Natural killer cell (primary cell): ENCODE data around the gene KCNJ5. TPM values are rescaled to one million over a fixed set of nuclear protein-coding genes. Genes with fewer than 3 reads are reported as not detected.

Experiments
- ATAC-seq, 3 donors: fragments of 150-1000 bp in 2 of 3; fragments of 200-7000 bp in 1 of 3; cut with Tn5 transposase; 1 replicate in 1 of 3; 2 replicates in 2 of 3; pipeline ENCODE4 v1.10.0; 2021; ENCODE audit warnings: mild to moderate bottlenecking in 2 of 3, moderate library complexity in 2 of 3
- DNase-seq, 2 donors: peaks; one replicate each; pipeline versions ENCODE4 v3.0.0 to v3.0.0-alpha.2; 2013 to 2021; ENCODE audit warnings: mixed read lengths in 1 of 2
- H3K27ac ChIP-seq: one replicate; pipeline ENCODE4 v1.5.1; 2013; ENCODE audit warnings: mild to moderate bottlenecking, low read length
- H3K27me3 ChIP-seq: one replicate; pipeline ENCODE4 v1.6.1; 2013; ENCODE audit warnings: low read length; ENCODE audit not compliant: control insufficient read depth, insufficient read depth
- H3K36me3 ChIP-seq: one replicate; pipeline ENCODE4 v1.6.1; 2013; ENCODE audit warnings: low read length; ENCODE audit not compliant: control insufficient read depth, insufficient read depth
- H3K4me1 ChIP-seq: one replicate; pipeline ENCODE4 v1.6.1; 2013; ENCODE audit warnings: low read length; ENCODE audit not compliant: control insufficient read depth, insufficient read depth
- H3K4me3 ChIP-seq: one replicate; pipeline ENCODE4 v1.5.1; 2013; ENCODE audit warnings: low read length
- H3K9me3 ChIP-seq: one replicate; pipeline ENCODE4 v1.6.1; 2013; ENCODE audit warnings: low read length; ENCODE audit not compliant: control insufficient read depth, insufficient read depth
- H3K27ac Mint-ChIP-seq, 2 donors: one replicate each; pipeline ENCODE4 v1.8.0; 2022; ENCODE audit warnings: mild to moderate bottlenecking in 2 of 2, mixed read lengths in 2 of 2, moderate library complexity in 1 of 2
- H3K27me3 Mint-ChIP-seq, 2 donors: one replicate each; pipeline ENCODE4 v1.8.0; 2022; ENCODE audit warnings: low read depth in 2 of 2, mixed read lengths in 2 of 2
- H3K36me3 Mint-ChIP-seq: one replicate; pipeline ENCODE4 v1.8.0; 2022; ENCODE audit warnings: mixed read lengths
- H3K4me1 Mint-ChIP-seq, 2 donors: one replicate each; pipeline ENCODE4 v1.8.0; 2022; ENCODE audit warnings: mixed read lengths in 2 of 2
- H3K4me3 Mint-ChIP-seq: one replicate; pipeline ENCODE4 v1.8.0; 2022; ENCODE audit warnings: mild to moderate bottlenecking, moderate library complexity, mixed read lengths
- H3K9me3 Mint-ChIP-seq, 2 donors: one replicate each; pipeline ENCODE4 v1.8.0; 2022; ENCODE audit warnings: mixed read lengths in 2 of 2
- WGBS: methylation state at CpG from one replicate; pipeline ENCODE4 v1.1.7; 2013; ENCODE audit warnings: missing lambda C conversion rate; ENCODE audit not compliant: insufficient coverage; 5-methylcytosine and 5-hydroxymethylcytosine counted together
- intact Hi-C: fragments of 100-400 bp; cut with micrococcal nuclease; formaldehyde crosslinking; loops from one replicate; pipeline ENCODE4 v1.14.2; 2022
- total RNA-seq, 4 donors: library from RNA; stranded (reverse); fragments of 120-200 nt in 1 of 4; gene quantifications; one replicate each; pipeline versions ENCODE4 v1.2.3 to v1.2.4, GENCODE V29; 2013 to 2022
- TF ChIP-seq, protein P1 (sequence below): fragments of 200-600 bp; IDR thresholded peaks from one replicate; pipeline ENCODE4 v1.8.0; 2022; ENCODE audit warnings: antibody characterized with exemption

KCNJ5 gene
- total RNA-seq, 3 donors from 2014 or later (not counting 1 experiment from before 2014, with no cell fraction given), result 0.09 to 0.18 (median 0.15) TPM

DNA sequence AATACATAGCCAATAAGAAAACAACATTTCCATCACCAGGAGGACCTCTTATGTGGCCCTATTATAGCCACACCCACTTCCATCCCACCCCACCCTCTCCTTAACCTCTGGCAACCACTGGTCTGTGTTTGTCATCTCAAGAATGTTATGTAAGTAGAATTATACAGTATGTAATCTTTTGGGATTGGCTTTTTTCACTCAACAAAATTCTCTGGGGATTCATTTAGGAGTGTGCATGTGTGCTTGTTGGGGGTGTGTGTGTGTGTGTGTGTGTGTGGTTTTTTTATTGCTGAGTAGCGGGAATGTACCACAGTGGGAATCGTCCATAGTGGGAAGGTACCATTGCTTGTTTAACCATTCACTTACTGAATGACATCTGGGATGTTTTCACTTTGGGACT lies 5.2 kb downstream of the KCNJ5 start:
- Histone ChIP-seq H3K4me3 (no peak overlapping the region), H3K4me1 (peaks cover 15% of the 10 kb centered on the region), H3K36me3 (no peaks in the 10 kb centered on the region), H3K9me3 (no peaks in the 10 kb centered on the region), H3K27ac (no peak overlapping the region), H3K27me3 (peaks cover 11% of the 10 kb centered on the region)
- Mint-ChIP-seq H3K9me3 (no peaks in the 10 kb centered on the region), H3K27ac (no peak overlapping the region), H3K36me3 (no peaks in the 10 kb centered on the region), H3K4me1 (peaks cover 0 to 10% of the 10 kb centered on the region in 2 donors), H3K27me3 (peaks cover 58 to 74% of the 10 kb centered on the region in 2 donors), H3K4me3 (no peak overlapping the region)
- DNase-seq (no peak), ATAC-seq (no peak)
- WGBS, result 72% methylated on average over 2 of the region's 2 CpGs
- intact Hi-C loops, result no loop called here
- TF ChIP-seq, protein P1, sequence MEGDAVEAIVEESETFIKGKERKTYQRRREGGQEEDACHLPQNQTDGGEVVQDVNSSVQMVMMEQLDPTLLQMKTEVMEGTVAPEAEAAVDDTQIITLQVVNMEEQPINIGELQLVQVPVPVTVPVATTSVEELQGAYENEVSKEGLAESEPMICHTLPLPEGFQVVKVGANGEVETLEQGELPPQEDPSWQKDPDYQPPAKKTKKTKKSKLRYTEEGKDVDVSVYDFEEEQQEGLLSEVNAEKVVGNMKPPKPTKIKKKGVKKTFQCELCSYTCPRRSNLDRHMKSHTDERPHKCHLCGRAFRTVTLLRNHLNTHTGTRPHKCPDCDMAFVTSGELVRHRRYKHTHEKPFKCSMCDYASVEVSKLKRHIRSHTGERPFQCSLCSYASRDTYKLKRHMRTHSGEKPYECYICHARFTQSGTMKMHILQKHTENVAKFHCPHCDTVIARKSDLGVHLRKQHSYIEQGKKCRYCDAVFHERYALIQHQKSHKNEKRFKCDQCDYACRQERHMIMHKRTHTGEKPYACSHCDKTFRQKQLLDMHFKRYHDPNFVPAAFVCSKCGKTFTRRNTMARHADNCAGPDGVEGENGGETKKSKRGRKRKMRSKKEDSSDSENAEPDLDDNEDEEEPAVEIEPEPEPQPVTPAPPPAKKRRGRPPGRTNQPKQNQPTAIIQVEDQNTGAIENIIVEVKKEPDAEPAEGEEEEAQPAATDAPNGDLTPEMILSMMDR, result no peak

DNA sequence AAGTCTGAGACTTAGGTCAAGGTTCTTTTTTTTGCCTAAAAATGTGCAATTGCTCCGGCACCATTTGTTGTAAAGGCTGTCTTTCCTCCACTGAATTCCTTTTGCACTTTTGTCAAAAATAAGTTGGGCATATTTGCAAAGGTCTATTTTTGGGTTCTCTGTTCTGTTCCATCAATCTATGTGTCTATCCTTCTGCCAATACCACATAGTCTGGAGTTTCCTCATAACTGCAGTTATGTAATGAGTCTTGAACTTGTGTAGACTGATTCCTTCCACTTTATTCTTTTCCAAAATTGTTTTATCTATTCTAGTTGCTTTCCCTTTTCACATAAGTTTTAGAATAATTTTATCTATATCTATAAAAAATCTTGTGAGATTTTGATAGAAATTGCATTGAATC lies 6.7 kb downstream of the KCNJ5 start:
- no peaks in the 10 kb centered on the region for H3K9me3 ChIP-seq
- no peaks in the 10 kb centered on the region for H3K9me3 Mint-ChIP-seq
- no peaks in the 10 kb centered on the region for H3K36me3 ChIP-seq
- no peak for ATAC-seq
- 90% methylated on average over 1 of the region's 1 CpG for WGBS
- H3K27me3 Mint-ChIP-seq, result peaks cover 55 to 76% of the 10 kb centered on the region in 2 donors
- no peak for DNase-seq
- no peak overlapping the region for H3K4me3 ChIP-seq
- H3K4me1 Mint-ChIP-seq, result no peaks in the 10 kb centered on the region
- intact Hi-C loops, result no loop called here
- TF ChIP-seq, protein P1, result no peak
- H3K36me3 Mint-ChIP-seq, result no peaks in the 10 kb centered on the region
- no peak overlapping the region for H3K27ac ChIP-seq
- H3K27ac Mint-ChIP-seq, result no peak overlapping the region
- peaks cover 4% of the 10 kb centered on the region for H3K27me3 ChIP-seq
- H3K4me1 ChIP-seq, result peaks cover 6% of the 10 kb centered on the region
- H3K4me3 Mint-ChIP-seq, result no peak overlapping the region

DNA sequence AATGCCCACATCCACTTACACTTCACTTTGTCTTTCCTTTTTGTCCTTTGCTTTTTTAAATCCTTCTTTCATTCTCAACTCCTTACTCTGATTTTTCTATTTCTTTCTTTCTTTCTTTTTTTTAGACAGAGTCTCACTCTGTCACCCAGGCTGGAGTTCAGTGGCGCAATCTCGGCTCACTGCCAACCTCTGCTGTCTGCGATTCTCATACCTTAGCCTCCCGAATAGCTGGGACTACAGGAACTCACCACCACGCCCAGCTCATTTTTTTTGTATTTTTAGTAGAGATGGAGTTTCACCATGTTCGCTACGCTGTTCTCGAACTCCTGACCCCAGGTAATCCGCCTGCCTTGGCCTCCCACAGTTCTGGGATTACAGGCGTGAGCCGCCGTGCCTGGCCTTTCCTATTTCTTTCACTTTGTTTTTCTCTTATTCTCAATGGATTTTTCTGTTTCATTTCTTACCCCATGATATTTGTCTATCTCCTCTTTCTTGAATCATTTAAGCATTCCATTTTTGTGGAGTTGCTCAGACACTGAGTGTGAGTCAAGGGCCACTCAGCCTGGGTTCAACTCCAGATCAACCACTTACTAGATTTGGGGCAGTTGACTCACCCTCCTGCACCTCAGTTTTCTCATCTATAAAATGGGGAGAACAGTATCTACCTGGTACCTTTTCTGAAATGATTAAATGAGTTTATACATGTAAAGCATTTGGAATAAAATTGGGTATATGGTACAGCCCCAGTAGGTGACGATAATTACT lies 7.6 kb downstream of the KCNJ5 start:
- H3K4me1 Mint-ChIP-seq, result peaks cover 0 to 4% of the 10 kb centered on the region in 2 donors
- Histone ChIP-seq H3K9me3 (no peaks in the 10 kb centered on the region), H3K4me3 (no peak overlapping the region), H3K4me1 (peaks cover 3% of the 10 kb centered on the region), H3K27ac (no peak overlapping the region), H3K36me3 (no peaks in the 10 kb centered on the region), H3K27me3 (peaks cover 3% of the 10 kb centered on the region)
- no peak overlapping the region for H3K4me3 Mint-ChIP-seq
- H3K36me3 Mint-ChIP-seq, result no peaks in the 10 kb centered on the region
- peaks cover 50 to 73% of the 10 kb centered on the region in 2 donors for H3K27me3 Mint-ChIP-seq
- ATAC-seq, result no peak
- intact Hi-C loops, result no loop called here
- TF ChIP-seq, protein P1, result no peak
- WGBS, result 97% methylated on average over 13 of the region's 13 CpGs
- H3K9me3 Mint-ChIP-seq, result no peaks in the 10 kb centered on the region
- H3K27ac Mint-ChIP-seq, result no peak overlapping the region
- no peak for DNase-seq

DNA sequence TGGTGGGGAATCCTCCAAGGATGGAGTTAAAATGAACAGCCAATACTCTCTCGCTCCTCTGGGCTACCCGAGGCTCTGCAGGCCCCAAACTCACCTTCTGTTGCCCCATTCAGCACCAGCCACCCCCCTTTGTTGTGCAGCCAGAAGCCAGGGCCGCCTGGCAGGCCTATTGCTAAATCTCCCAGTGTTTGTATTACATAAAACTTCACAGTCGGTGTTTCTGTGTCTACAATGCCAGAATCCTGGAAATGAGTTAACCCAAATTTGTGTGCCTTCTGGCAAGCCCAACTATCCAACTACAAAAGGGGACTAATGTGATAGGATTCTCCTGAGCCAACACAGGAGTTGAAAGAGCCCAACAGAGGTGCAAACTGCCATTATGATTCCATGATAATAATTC lies 9.3 kb downstream of the KCNJ5 start:
- peaks cover 5% of the 10 kb centered on the region for H3K27me3 ChIP-seq
- TF ChIP-seq, protein P1, result no peak
- intact Hi-C loops, result no loop called here
- DNase-seq, result no peak
- H3K4me3 ChIP-seq, result no peak overlapping the region
- no peaks in the 10 kb centered on the region for H3K36me3 Mint-ChIP-seq
- no peak overlapping the region for H3K27ac Mint-ChIP-seq
- H3K4me1 ChIP-seq, result peaks cover 14% of the 10 kb centered on the region
- H3K4me1 Mint-ChIP-seq, result peaks cover 0 to 17% of the 10 kb centered on the region in 2 donors
- H3K27me3 Mint-ChIP-seq, result peaks cover 51 to 75% of the 10 kb centered on the region in 2 donors
- no peaks in the 10 kb centered on the region for H3K9me3 Mint-ChIP-seq
- no peak for ATAC-seq
- H3K4me3 Mint-ChIP-seq, result no peak overlapping the region
- no peaks in the 10 kb centered on the region for H3K36me3 ChIP-seq
- H3K27ac ChIP-seq, result no peak overlapping the region
- no peaks in the 10 kb centered on the region for H3K9me3 ChIP-seq
- 83% methylated on average over 4 of the region's 4 CpGs for WGBS
